ENCODE data around the gene NR4A3. TPM values are rescaled to one million over a fixed set of nuclear protein-coding genes. Genes with fewer than 3 reads are reported as not detected.

Gene NR4A3
- total and polyA plus RNA-seq, 12 donors, result 0.83 to 70.8 (median 9.3) TPM

DNA sequence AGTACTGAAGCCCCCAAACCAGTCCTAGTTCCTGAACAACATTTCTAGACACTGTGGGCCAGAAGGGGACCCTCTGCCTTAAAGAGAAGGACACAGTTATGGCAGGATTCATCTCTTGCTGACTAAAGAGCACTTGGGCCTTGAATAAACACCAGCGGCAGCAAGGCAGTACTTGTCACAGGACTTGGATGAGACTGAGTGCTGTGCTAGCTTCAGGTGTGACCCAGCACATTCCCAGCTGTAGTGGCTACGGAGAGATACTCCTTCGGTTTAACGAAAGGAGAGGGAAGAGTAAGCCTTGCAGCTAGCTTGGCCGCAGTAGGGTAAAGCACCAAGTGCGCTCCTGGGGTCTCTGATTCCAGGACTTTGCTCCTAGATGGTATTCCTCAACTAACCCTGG lies 73.8 kb downstream of the NR4A3 start:
- H3K9me3 ChIP-seq (replicated peaks in 1 of 3), result no peaks in the 10 kb centered on the region
- no peak overlapping the region for H3K4me3 ChIP-seq
- H3K27ac ChIP-seq, result no peak overlapping the region
- TF ChIP-seq CTCF (IDR thresholded peaks at IDR 0.05) (no peak), POLR2A (IDR thresholded peaks at IDR 0.05) (no peak)
- no peaks in the 10 kb centered on the region for H3K27me3 ChIP-seq
- WGBS, 4 donors, result 94 to 98% (median 96%) methylated on average over 5 to 6 of the region's 6 CpGs
- H3K4me1 ChIP-seq (replicated peaks in 1 of 2), result no peaks in the 10 kb centered on the region
- DNase-seq, result no peak
- intact Hi-C loops (cut with DNase I), result no loop called here
- H3K36me3 ChIP-seq (replicated peaks in 1 of 2), result no peaks in the 10 kb centered on the region

GRCh38 chr9:99896119-99896518 lies 74.4 kb downstream of the NR4A3 start:
- no peak overlapping the region for H3K4me3 ChIP-seq
- intact Hi-C loops (cut with DNase I), result no loop called here
- no peak for DNase-seq
- no peak overlapping the region for H3K27ac ChIP-seq
- H3K9me3 ChIP-seq (replicated peaks in 1 of 3), result no peaks in the 10 kb centered on the region
- H3K4me1 ChIP-seq (replicated peaks in 1 of 2), result no peaks in the 10 kb centered on the region
- no peaks in the 10 kb centered on the region for H3K27me3 ChIP-seq
- 90 to 95% (median 94%) methylated on average over 2 of the region's 2 CpGs for WGBS, 4 donors
- TF ChIP-seq CTCF (IDR thresholded peaks at IDR 0.05) (no peak), POLR2A (IDR thresholded peaks at IDR 0.05) (no peak)
- H3K36me3 ChIP-seq (replicated peaks in 1 of 2), result no peaks in the 10 kb centered on the region

- Histone ChIP-seq H3K4me3 (no peak overlapping the region), H3K9me3 (replicated peaks in 1 of 3) (no peaks in the 10 kb centered on the region), H3K27ac (no peak overlapping the region), H3K27me3 (no peaks in the 10 kb centered on the region), H3K4me1 (replicated peaks in 1 of 2) (peaks cover 0 to 11% of the 10 kb centered on the region in 2 donors), H3K36me3 (replicated peaks in 1 of 2) (no peaks in the 10 kb centered on the region)
- TF ChIP-seq POLR2A (IDR thresholded peaks at IDR 0.05), result no peak
- TF ChIP-seq CTCF (IDR thresholded peaks at IDR 0.05), result no peak
- DNase-seq, result no peak
- intact Hi-C loops (cut with DNase I), result no loop called here
- WGBS, 4 donors, result 72 to 91% (median 83%) methylated on average over 1 of the region's 1 CpG
Observed at GRCh38 chr9:99903393-99903792, 81.7 kb downstream of the NR4A3 start.

DNA sequence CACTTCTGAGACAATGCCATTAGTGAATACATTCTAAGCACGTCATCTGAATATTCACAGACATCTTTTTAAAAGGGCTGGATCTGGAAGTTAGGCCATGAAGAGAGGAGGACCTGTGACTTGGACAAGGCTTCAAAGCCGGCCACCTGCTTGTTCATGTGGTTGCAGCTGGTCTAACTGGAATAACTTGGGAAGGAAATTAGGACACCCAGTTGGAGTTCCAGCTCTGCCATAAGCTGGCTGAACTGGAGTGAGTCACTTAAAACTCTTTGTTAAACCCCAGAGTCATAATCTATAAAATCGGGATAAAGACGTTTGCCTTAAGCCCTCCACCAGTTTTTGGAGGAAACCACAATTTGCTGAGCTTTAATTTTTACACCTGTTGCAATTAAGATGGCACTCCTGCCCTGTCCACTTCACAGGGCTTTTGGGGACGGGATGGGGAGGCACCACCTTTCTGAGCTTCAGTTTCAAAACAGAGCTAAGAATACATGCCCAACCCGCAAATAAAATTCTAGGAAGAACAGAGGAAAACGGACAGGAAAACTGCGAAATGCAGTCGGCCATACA lies 84.2 kb downstream of the NR4A3 start:
- Histone ChIP-seq H3K27me3 (no peaks in the 10 kb centered on the region), H3K36me3 (replicated peaks in 1 of 2) (no peaks in the 10 kb centered on the region), H3K4me3 (peak overlapping the region in 2 of 4 donors; percentile 79 to 95), H3K27ac (peak overlapping the region in 4 of 5 donors; percentile 96 to 97 (median 97)), H3K9me3 (replicated peaks in 1 of 3) (no peaks in the 10 kb centered on the region), H3K4me1 (replicated peaks in 1 of 2) (peaks cover 0 to 14% of the 10 kb centered on the region in 2 donors)
- TF ChIP-seq CTCF (IDR thresholded peaks at IDR 0.05) (no peak), POLR2A (IDR thresholded peaks at IDR 0.05) (no peak)
- DNase-seq, result peak in 4 of 7 donors; percentile 17 to 28 (median 20)
- intact Hi-C loops (cut with DNase I), result loop anchor here in 1 of 2 donors (5.0 kb wide), 1 partner anchor 84 kb away; the partner anchor contains the start of gene NR4A3
- 21 to 27% (median 22%) methylated on average over 9 of the region's 9 CpGs for WGBS, 4 donors
